Colonic mucosa (tissue), 4 donors: Measurements from ENCODE around the gene TLL2. TPM values are rescaled to one million over a fixed set of nuclear protein-coding genes. Genes with fewer than 3 reads are reported as not detected.

Source experiments
- DNase-seq: peaks from one replicate; pipeline ENCODE4 v3.0.0-alpha.2; 2020
- H3K27ac ChIP-seq: fragments of 200-600 bp; one replicate; pipeline ENCODE4 v1.8.0; 2021
- H3K27me3 ChIP-seq: fragments of 200-600 bp; one replicate; pipeline ENCODE4 v1.8.0; 2021
- H3K36me3 ChIP-seq: fragments of 200-600 bp; one replicate; pipeline ENCODE4 v1.8.0; 2021
- H3K4me1 ChIP-seq: fragments of 200-600 bp; one replicate; pipeline ENCODE4 v1.8.0; 2021; ENCODE audit warnings: mild to moderate bottlenecking
- H3K4me3 ChIP-seq: fragments of 200-600 bp; one replicate; pipeline ENCODE4 v1.8.0; 2021
- H3K9ac ChIP-seq, 2 donors: one replicate each; pipeline ENCODE4 v1.7.0; 2013; ENCODE audit warnings: control low read depth in 2 of 2, low read depth in 2 of 2, low read length in 2 of 2
- H3K9me3 ChIP-seq: fragments of 200-600 bp; one replicate; pipeline ENCODE4 v1.8.0; 2021
- intact Hi-C: fragments of 100-400 bp; cut with DNase I; formaldehyde crosslinking; loops from one replicate; pipeline ENCODE4 v1.14.1; 2022
- total RNA-seq, 2 donors: library from RNA; stranded (reverse); fragmentation: NEBNext Ultra II Directional in 1 of 2; extraction: Animal tissue kit (Norgen Biotek cat#: 25700) in 1 of 2; gene quantifications; one replicate each; pipeline ENCODE4 v1.2.1, GENCODE V29; 2021
- TF ChIP-seq, protein P1 (sequence below): fragments of 200-600 bp; IDR thresholded peaks from one replicate; pipeline ENCODE4 v1.8.0; 2022; ENCODE audit warnings: antibody characterized with exemption, mild to moderate bottlenecking
- donor health status: healthy.
- donor health status: DM: no; HTN: no; CAD: no.
- donor health status: DM: no; HTN: no; CAD: no.

TLL2 gene
- total RNA-seq, 2 donors from 2014 or later: 0.30 to 0.45 TPM

DNA sequence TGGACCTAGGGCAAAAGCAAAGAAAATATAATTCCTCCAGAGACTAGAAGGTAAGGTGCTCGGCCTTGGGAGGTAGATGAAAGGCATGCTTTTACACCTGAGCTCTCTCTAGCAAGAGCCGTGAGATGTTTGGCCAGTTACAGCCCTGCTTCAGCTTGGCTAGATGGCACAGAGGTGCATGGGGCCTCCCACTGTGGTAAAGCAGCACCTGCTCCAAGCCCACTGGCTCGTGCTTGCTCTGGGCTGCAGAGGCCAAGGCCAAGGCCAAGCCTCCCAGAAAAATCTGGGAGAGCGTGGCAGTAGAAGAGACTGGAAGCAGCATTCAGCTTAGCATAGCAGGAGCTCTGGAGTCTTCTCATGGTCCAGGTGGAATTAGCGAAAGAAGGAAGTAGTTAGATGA lies 123.9 kb downstream of the TLL2 start:
- no peak for DNase-seq
- H3K4me3 ChIP-seq: no peak overlapping the region
- H3K9me3 ChIP-seq: no peaks in the 10 kb centered on the region
- H3K9ac ChIP-seq: no peak overlapping the region
- H3K27me3 ChIP-seq: no peaks in the 10 kb centered on the region
- H3K4me1 ChIP-seq: no peaks in the 10 kb centered on the region
- no peak overlapping the region for H3K27ac ChIP-seq
- TF ChIP-seq, protein P1, sequence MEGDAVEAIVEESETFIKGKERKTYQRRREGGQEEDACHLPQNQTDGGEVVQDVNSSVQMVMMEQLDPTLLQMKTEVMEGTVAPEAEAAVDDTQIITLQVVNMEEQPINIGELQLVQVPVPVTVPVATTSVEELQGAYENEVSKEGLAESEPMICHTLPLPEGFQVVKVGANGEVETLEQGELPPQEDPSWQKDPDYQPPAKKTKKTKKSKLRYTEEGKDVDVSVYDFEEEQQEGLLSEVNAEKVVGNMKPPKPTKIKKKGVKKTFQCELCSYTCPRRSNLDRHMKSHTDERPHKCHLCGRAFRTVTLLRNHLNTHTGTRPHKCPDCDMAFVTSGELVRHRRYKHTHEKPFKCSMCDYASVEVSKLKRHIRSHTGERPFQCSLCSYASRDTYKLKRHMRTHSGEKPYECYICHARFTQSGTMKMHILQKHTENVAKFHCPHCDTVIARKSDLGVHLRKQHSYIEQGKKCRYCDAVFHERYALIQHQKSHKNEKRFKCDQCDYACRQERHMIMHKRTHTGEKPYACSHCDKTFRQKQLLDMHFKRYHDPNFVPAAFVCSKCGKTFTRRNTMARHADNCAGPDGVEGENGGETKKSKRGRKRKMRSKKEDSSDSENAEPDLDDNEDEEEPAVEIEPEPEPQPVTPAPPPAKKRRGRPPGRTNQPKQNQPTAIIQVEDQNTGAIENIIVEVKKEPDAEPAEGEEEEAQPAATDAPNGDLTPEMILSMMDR: no peak
- intact Hi-C loops: loop anchor here (10.0 kb wide), 1 partner anchor 355 kb away; no protein-coding TSS in a partner anchor
- no peaks in the 10 kb centered on the region for H3K36me3 ChIP-seq

DNA sequence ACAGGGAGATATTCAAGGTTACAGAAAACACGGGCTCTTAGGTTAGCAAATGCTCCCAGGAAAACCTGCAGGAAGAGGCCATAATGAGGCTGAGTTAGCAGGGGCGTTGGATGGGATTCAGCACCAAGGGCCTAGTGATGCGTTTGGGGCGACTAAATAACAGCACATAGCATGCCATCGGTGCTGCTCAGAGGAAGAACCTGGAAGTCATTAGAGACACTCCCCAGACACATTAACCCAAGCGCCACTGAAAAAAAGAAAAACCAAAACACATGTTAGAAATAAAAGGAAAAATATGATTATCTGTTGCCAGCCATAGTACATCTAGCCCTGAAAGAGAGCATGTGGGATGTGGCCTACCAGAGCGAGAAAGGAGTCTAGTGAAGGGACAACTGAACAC lies 126.1 kb downstream of the TLL2 start:
- no peaks in the 10 kb centered on the region for H3K9me3 ChIP-seq
- intact Hi-C loops: no loop called here
- no peak for DNase-seq
- no peaks in the 10 kb centered on the region for H3K4me1 ChIP-seq
- H3K4me3 ChIP-seq: no peak overlapping the region
- TF ChIP-seq, protein P1: no peak
- H3K36me3 ChIP-seq: no peaks in the 10 kb centered on the region
- no peak overlapping the region for H3K9ac ChIP-seq
- H3K27ac ChIP-seq: no peak overlapping the region
- H3K27me3 ChIP-seq: no peaks in the 10 kb centered on the region

DNA sequence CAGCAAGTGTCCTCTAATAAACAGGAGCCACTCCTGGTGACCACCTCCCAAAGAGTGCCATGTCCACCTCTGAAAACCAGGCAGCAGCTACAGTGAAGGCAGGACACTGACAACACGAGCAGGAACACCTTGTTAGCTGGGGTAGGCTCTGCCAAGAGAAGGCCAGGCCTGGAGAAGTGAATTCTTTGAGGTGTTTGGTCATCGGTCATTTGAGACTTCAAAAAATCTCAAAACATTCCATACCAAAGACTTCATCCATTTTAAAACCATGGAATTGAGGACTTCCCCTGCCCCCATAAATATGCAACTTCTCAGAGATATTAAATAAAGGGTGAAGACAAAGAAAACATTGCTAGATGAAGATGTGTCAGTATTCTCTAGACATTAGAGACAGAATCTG lies 126.6 kb downstream of the TLL2 start:
- Histone ChIP-seq H3K4me3 (no peak overlapping the region), H3K27me3 (no peaks in the 10 kb centered on the region), H3K27ac (no peak overlapping the region), H3K9me3 (no peaks in the 10 kb centered on the region), H3K4me1 (no peaks in the 10 kb centered on the region), H3K36me3 (no peaks in the 10 kb centered on the region), H3K9ac (no peak overlapping the region)
- intact Hi-C loops: no loop called here
- no peak for DNase-seq
- TF ChIP-seq, protein P1: no peak

DNA sequence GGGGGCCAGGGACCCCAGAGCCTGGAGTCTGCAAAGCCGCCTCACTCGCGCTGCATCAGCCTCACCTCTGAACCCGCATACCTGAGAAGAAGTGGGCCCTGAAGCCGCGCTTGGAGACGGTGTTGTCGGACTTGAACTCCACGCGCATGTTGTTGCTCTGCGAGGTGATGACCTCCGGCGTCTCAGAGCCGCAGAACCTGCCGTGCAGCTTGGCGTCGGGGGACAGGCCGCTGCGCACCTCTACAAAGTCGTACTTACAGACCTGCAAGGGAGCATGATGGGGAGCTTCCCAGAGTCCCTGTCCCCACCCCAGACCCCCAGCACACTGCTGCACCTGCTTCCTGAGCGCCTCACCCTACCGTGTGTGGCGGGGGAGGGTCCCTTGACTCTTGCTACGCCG lies 129.2 kb downstream of the TLL2 start:
- Histone ChIP-seq H3K9me3 (no peaks in the 10 kb centered on the region), H3K9ac (no peak overlapping the region), H3K4me3 (no peak overlapping the region), H3K36me3 (no peaks in the 10 kb centered on the region), H3K27ac (no peak overlapping the region), H3K27me3 (no peaks in the 10 kb centered on the region), H3K4me1 (no peaks in the 10 kb centered on the region)
- TF ChIP-seq, protein P1: no peak
- DNase-seq: no peak
- intact Hi-C loops: no loop called here

DNA sequence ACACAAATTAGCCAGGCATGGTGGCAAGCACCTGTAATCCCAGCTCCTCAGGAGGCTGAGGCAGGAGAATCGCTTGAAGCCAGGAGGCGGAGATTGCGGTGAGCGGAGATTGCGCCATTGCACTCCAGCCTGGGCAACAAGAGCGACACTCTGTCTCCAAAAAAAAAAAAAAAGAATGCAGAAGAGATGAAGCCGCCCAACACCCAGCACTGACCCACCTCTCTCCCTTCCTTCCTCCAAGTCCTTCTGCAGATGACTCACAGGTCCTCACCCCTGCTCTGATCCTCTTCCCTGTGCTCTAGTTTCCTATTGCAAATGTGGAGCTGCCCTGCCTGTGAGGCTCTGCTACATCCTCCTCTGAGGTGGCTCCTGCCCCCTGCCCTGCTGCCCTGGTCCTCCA lies 132.9 kb downstream of the TLL2 start:
- H3K27ac ChIP-seq: no peak overlapping the region
- H3K4me1 ChIP-seq: no peaks in the 10 kb centered on the region
- H3K4me3 ChIP-seq: no peak overlapping the region
- no peaks in the 10 kb centered on the region for H3K27me3 ChIP-seq
- no peaks in the 10 kb centered on the region for H3K9me3 ChIP-seq
- TF ChIP-seq, protein P1: no peak
- no peak for DNase-seq
- no peak overlapping the region for H3K9ac ChIP-seq
- H3K36me3 ChIP-seq: no peaks in the 10 kb centered on the region
- intact Hi-C loops: no loop called here

DNA sequence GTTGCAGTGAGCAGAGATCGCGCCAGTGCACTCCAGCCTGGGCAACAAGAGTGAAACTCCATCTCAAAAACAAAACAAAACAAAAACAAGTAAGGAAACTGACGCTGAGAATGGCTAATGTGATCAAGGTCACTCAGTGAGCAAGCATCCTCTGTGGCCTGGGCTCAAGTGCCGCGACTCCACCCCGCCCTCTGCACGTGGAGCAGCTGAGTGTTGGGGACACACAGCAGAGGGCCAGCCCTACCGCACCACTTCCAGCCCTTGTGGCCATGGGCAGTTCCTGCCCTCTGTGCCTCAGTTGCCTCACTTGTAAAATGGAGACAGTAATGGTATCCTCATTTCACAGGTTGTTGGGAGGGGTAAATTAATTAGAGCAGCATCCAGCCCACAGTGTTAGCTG lies 134.0 kb downstream of the TLL2 start:
- H3K4me3 ChIP-seq: no peak overlapping the region
- no peaks in the 10 kb centered on the region for H3K4me1 ChIP-seq
- no peak overlapping the region for H3K27ac ChIP-seq
- H3K36me3 ChIP-seq: no peaks in the 10 kb centered on the region
- H3K9ac ChIP-seq: no peak overlapping the region
- intact Hi-C loops: no loop called here
- H3K9me3 ChIP-seq: no peaks in the 10 kb centered on the region
- TF ChIP-seq, protein P1: no peak
- no peaks in the 10 kb centered on the region for H3K27me3 ChIP-seq
- DNase-seq: no peak
